ENCODE results near the gene OR51A4. TPM values are rescaled to one million over a fixed set of nuclear protein-coding genes. Genes with fewer than 3 reads are reported as not detected.
"Not testable (repeated sequence)": the region's sequence is repeated elsewhere in the genome, so short reads cannot be mapped to it uniquely, and the experiment has no call there.

Gene OR51A4, protein sequence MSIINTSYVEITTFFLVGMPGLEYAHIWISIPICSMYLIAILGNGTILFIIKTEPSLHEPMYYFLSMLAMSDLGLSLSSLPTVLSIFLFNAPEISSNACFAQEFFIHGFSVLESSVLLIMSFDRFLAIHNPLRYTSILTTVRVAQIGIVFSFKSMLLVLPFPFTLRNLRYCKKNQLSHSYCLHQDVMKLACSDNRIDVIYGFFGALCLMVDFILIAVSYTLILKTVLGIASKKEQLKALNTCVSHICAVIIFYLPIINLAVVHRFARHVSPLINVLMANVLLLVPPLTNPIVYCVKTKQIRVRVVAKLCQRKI
- total RNA-seq, result not detected in 2 replicates

DNA sequence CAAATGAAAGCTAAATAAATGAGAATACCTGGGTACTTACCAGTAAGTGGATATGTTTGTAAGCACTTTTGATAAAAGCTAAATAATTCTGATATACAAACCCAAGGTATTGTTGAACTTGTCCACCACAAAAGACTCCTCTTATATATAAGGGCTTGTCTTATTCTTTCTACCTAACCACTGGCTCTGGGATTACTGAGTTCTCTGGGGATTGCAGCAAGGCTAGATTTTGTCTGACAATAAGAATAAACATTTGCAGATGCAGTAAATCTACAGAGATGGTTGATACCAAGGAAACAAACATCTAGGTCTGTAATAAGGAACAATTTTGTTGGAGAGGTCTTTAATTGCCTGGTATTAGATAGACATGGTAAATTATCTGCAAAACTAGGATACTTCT lies at the start of gene OR51A4:
TSS of gene OR51A4 (minus strand) at position 101 of the 400 bp plus-strand sequence. CDS start 505 bp downstream, outside the sequence.
- DNase-seq (ENCODE audit: low read depth in 2 of 2), result no peak

DNA sequence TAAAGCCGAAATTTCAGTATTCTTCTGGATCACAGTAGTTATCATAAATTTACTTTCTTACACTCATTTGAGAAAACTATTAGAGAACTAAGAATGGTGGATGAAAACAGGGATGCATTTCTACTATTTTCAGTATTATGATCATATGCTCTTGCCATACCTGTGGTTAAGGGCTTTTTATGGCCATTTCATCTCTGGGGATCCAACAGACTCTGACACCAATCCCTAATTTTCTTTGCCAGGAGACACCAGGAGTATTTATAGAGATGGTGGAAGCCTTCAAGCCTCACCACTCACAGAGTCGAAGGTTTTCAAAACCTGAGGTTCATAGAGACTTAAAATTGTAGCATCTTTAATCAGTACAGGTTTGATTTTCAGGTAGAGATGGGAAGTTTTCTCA lies 47.1 kb upstream of the OR51A4 start, which contains the start of gene OR51L1:
TSS of gene OR51L1 (plus strand) at position 301 of the 400 bp plus-strand sequence. CDS start 4,132 bp downstream, outside the sequence.
- no peak for DNase-seq (ENCODE audit: low read depth in 2 of 2)

DNA sequence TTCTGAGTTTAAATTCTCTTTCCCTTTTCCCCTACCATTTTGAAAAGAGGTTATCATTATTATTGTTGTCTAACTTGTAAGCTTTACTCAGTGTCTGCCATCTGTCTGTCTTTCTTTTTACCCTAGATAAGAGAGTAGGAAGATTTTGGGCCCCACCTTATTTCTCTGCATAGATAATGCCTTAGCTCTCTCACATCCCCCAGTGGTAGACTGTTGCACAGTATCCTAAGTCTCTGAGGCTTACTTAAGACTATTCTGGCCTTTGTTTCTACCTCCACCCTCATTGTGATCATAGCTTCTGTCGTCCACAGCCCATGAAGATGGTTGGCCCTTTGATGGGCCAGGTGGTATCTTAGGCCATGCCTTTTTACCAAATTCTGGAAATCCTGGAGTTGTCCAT lies 43.7 kb upstream of the OR51A4 start:
- no peak for DNase-seq (ENCODE audit: low read depth in 2 of 2)

DNA sequence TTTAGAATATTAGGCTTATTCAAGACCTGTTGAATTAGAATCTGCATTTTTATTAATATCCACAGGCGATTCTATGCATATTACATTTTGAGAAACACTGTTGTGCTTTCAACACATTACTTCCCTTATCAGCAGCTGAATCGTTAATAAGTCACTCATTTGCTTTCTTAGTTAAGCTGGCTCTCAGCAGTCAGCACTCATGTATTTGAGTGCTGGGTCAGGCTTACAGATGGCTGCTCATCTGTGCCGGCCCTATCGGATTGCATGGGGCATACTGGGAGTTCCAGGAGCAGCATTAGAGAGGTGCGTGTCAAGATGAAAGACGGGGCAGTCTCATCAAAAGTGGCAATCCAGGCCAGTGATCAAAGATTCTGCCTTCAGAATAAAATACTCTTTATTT lies 36.4 kb upstream of the OR51A4 start:
- DNase-seq (ENCODE audit: low read depth in 2 of 2), result no peak

DNA sequence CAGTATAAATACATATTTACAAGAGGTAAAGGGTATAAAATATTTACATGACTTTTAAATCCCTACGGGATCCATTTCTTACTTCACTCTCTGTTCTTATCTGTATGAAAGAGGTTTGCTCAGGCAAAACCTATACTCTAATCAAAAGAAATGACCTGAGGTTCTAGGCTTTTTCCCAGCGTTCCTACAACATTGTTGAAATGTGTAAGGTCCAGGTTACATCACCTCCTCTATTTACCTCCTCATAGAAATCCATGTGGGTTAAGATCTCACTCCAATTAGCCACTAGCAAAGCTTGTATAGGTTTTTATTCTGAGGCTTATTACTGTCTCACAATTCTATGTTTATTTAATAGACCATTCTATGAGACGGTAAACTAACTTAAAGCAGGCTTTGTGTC lies 35.3 kb upstream of the OR51A4 start:
- DNase-seq (ENCODE audit: low read depth in 2 of 2), result no peak

DNA sequence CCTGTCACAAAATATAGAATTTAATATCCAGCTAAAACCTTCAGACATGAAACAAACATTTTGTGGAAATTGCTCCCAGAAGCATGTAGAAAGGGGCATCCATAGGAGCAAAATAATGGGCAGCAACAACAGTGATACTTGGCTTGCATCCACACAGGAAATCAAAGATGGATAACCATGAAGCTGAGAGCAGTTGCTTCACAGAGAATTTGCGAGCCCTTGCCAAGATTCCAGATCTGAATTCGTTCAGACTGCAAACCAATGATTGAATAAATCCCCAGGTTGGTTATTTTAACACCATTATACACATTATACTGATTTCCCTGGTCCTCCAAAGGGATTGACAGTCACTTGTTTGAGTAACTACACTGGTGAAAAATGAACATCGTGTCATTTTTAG lies 31.6 kb upstream of the OR51A4 start:
- DNase-seq (ENCODE audit: low read depth in 2 of 2), result no peak

DNA sequence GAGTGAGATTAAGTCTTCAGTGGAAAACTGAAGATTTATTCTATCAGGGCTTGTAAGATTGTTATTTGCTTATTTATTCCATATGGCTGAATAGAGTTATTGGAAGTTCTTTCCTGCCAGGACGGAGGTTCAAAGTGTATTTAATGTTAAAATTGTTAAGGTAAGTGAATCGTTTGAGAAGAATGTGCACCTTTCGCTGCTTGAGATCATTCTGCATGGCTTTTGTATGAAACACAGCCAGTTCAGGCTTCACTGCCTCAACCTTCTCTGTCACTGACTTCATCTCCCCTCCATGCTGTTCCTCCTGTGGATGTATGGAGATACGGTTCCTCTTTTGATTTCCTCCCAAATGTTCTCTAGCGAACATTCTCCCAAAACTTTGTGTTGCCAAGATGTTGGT lies 28.0 kb upstream of the OR51A4 start:
- no peak for DNase-seq (ENCODE audit: low read depth in 2 of 2)

DNA sequence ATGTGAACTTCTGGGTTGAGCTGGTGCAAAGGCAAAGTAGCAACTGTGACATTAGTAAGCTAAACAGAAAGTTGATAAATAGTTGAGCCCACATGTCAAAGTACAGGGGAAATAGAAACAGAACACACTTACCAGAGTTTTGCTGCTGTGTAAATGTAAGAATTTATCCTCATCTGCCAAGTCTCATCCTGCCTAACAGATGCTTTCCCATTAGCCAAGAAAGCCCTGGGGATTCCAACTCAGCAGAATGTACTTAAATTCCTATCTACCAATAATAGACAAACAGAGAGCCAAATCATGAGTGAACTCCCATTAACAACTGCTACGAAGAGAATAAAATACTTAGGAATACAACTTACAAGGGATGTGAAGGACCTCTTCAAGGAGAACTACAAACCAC lies 15.4 kb upstream of the OR51A4 start:
- no peak for DNase-seq (ENCODE audit: low read depth in 2 of 2)

DNA sequence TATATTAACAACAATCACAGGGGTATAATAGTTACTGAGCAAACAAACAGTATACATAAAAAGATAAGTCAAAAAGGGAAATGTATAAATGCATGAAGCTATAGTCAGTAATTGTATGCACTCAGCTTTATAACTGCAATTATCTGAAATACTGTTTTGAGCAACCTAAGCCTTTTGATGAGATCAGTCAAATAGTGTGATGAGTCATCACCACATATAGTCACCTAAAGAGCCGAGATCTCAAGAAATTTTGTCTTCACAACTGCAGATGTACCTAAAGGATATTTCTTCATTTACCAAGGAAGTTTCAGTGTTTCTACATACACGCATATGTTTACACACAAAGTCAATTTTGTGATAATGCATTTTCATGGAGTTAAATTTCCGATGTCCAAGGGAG lies 13.5 kb upstream of the OR51A4 start:
- no peak for DNase-seq (ENCODE audit: low read depth in 2 of 2)

DNA sequence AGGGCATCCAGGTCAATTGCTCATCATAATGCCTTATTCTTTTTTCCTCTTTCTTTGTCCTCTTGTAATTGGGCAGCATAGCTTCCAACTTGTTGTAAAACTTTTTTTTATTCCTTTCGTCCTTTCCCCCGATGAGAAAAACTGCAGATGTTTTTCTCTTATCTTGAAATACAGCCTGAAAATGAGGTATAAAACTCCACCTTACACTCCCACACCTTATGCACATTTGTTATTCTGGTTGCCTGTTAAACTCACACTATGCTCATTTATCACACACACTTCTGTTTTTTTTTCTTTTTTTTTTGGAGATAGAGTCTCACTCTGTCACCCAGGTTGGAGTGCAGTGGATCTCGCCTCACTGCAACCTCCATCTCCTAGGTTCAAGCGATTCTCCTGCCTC lies 10.0 kb upstream of the OR51A4 start:
- no peak for DNase-seq (ENCODE audit: low read depth in 2 of 2)

DNA sequence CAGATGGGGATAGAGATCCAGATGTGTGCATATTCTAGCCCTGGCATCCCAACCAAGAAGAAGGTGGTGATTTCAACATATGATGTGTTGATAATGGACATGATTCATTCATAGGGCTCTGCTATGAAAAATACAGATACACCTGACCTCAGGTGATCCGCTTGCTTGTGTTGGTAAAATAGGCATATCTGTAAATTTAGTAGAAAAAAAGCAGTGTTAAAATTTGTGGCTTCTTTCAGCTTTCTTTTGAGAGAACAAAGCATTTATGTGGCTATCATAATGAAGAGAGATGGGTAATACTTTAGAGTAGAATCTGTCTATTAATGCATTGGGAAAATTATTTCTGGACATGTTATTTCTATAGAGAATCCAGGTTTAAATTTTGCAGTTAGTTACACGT lies 8.2 kb upstream of the OR51A4 start, which contains the start of gene OR51A2:
TSS of gene OR51A2 (minus strand) at position 101 of the 400 bp plus-strand sequence. CDS start at position 101, 0 bp downstream.
- DNase-seq (ENCODE audit: low read depth in 2 of 2), result not testable (repeated sequence)

DNA sequence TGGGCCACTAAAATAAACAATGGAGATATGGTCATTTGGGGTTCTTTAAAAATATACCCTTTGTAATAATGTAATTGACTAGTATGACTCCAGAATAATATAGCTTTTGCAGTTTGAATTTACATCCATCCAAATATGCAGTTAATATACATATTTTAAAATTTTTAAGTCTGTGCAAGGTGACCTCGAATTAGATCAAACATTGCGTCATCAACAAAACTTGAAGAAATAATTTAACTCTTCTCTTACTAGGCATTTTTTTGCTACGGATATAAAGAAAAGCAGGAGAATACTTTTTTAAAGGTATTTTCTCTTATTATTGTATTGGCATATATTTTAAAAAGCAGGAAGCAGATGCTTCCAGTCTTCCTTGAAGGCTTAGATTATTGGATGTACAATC lies 10.7 kb downstream of the OR51A4 start:
- DNase-seq (ENCODE audit: low read depth in 2 of 2), result no peak

DNA sequence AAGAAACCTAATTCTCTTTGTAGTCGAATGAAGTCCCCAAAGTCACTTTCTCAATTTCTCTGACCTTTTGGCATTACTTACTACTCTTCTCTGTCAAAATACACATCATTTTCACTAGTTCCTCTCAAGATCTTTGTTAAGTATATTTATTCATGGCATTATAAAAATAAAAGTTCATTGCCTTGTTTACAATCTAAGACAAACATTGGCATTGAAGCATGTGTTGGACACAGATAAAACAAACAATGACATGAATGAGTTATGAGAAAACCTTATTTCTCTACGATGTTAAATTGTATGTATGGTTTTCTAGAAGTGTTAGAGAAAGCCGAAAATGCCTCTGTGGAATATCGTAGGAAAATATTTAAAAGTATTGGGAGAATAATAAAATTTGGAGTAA lies 14.7 kb downstream of the OR51A4 start:
- DNase-seq (ENCODE audit: low read depth in 2 of 2), result no peak

DNA sequence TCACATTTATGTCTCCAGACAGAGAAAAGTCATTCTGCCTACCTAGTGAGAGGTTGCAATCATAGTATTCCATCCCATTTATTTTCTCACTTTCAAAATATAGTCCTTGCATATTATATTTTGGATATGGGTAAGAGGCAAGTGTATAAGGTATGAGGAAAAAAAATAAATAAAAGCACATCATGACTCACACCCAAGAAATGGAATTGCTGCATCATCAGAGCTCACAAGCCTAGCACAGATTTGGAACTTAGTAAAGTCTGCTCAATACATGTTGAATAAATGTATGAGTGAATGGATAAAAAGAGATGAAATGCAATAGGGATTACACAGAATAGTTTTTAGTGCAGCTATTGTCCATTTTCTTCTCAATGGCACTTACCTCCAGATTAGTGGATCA lies 20.8 kb downstream of the OR51A4 start:
- no peak for DNase-seq (ENCODE audit: low read depth in 2 of 2)

DNA sequence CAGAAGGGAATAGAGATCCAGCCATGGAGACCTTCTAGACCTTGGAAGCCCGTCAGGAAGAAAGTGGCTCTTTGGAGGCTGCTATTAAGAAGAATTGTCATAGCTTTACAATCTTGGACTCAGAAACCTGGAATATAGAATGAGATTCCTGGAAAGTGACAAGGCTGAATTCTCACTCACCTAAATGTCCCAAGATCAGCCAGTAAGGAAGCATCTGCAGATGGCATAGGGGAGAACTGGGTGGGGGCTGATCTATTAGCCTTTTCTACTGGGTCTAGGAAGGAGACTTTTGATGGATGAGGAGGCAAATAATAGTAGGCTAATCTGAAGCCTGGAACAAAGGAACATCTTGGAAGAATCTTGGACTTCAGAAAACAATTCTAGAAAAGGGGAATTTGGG lies 23.2 kb downstream of the OR51A4 start, which contains the start of gene OR51G1:
TSS of gene OR51G1 (minus strand) at position 101 of the 400 bp plus-strand sequence. CDS start at position 101, 0 bp downstream.
- no peak for DNase-seq (ENCODE audit: low read depth in 2 of 2)

DNA sequence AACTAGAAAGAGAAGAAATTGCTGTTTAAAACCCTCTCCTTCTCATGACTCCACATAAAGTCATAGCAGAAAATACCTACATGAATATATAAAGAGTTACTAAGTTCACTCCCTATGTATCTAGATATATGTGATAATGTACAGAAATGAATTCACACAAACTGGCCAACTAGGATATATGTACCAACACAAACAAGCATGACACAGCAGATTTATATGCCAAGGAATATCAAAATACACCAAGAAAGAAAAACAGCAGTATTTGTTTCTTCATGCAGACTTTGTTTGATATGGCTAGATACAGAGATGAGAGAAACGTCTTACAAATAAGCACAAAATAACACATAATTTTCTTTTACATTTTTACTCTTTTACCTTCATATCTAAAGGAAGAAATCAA lies 25.1 kb downstream of the OR51A4 start:
- no peak for DNase-seq (ENCODE audit: low read depth in 2 of 2)

DNA sequence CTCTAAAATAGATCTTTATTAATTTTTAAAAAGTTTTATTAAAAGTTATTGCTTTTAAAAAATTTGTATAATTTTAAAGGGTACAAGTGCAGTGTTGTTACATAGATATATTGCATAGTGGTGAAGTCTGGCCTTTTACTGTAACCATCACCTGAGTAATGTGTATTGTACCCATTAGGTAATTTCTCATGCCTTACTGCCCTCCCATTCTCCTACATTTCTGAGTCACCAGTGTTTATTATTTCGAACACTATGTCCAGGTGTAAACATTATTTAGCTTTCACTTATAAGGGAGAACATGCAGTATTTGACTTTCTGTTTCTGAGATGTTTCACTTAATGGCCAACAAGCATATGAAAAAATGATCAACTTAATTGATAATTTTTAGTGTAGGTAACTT lies 25.6 kb downstream of the OR51A4 start:
- DNase-seq (ENCODE audit: low read depth in 2 of 2), result no peak

DNA sequence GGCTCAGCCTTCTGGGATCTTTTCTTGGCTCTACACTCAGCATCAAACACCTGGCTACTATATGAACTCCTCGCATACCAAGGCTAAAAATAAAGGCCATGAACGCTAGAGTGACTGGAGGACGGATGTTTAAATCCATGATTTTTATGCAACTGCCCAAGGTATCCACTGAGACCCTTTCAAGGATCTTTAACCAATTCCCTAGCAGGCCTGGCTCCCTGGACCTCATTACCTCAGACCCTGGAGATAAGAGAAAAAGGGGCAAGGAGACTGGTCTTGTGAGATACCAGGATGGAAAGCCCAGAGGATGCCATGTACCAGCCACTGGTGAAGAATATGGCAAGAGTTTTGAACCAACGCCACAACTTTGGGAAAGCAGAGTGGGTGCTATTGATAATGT lies 28.2 kb downstream of the OR51A4 start, which contains the start of gene OR51G2:
TSS of gene OR51G2 (minus strand) at position 101 of the 400 bp plus-strand sequence. CDS start 3,687 bp downstream, outside the sequence.
- no peak for DNase-seq (ENCODE audit: low read depth in 2 of 2)

DNA sequence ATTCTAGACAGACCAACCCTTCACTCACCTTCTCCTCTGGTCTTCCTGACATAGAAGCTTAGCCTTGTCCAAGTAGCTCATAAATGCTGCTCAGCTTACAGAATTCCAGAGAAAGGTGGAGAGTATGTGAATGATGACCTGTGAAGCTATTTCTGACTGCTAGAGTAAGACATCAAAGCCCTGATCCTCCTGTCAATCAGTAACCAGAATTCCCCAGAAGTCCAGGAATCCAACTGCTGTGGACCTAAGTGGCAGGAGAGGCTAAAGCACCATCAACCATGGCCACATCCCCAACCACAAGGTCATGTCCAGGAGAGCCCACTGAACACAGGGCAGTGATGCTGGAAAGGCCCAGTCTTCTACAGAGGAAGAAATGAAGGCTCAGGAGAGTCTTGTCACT lies 30.8 kb downstream of the OR51A4 start:
- no peak for DNase-seq (ENCODE audit: low read depth in 2 of 2)

DNA sequence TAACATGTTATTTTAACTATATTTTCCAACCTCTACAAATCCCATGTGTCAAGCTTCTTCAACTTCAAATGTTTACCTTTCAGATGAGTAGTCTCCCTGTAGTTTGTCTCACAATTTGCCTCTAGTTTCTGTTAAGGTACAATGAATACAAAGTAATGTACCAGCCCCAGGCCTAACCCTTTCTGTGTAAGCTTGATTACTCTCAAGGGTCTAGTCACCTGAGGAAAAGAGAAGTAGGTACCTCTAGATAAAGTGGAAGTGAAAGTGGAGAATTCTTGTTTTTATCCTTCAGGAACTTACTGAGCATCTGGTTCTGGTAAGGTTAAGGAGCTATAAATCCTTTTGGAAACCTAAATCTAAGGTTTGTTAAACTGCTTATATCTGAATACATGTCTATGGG lies 43.9 kb downstream of the OR51A4 start, which contains the start of gene OR51A7:
TSS of gene OR51A7 (plus strand) at position 300 of the 400 bp plus-strand sequence. CDS start 3,587 bp downstream, outside the sequence.
- no peak for DNase-seq (ENCODE audit: low read depth in 2 of 2)

Measured in lung microvascular endothelial cell (primary cell).